Cardiac muscle cell (in vitro differentiated cells and primary cell): Measurements from ENCODE around the gene SF1. TPM values are rescaled to one million over a fixed set of nuclear protein-coding genes. Genes with fewer than 3 reads are reported as not detected.

Experiments
- DNase-seq, 2 donors: peaks; one replicate each; pipeline versions ENCODE4 v3.0.0 to v3.0.0-alpha.2; 2010 to 2017; ENCODE audit warnings: low read depth in 1 of 2, low spot score in 1 of 2
- H3K27ac ChIP-seq: fragments of 200-600 bp; sonication (generic); 2 replicates; pipeline ENCODE4 v1.5.1; 2016
- H3K27me3 ChIP-seq: fragments of 200-600 bp; sonication (generic); 2 replicates; pipeline ENCODE4 v1.6.0; 2016; ENCODE audit warnings: control low read depth
- H3K36me3 ChIP-seq: fragments of 200-600 bp; sonication (generic); 2 replicates; pipeline ENCODE4 v1.5.1; 2016; ENCODE audit warnings: control low read depth
- H3K4me1 ChIP-seq: fragments of 200-600 bp; sonication (generic); 2 replicates; pipeline ENCODE4 v1.8.1; 2017; ENCODE audit warnings: low read depth, mild to moderate bottlenecking, mixed run types
- H3K4me3 ChIP-seq: fragments of 200-600 bp; sonication (generic); 2 replicates; pipeline ENCODE4 v1.5.1; 2016; ENCODE audit warnings: mild to moderate bottlenecking
- H3K9me3 ChIP-seq: fragments of 200-600 bp; sonication (generic); 2 replicates; pipeline ENCODE4 v1.5.1; 2017; ENCODE audit warnings: low read depth, mild to moderate bottlenecking, control low read depth
- polyA plus RNA-seq: library from polyadenylated mRNA; unstranded; fragments of >200 nt; fragmentation: Nextera tagmentation; extraction: Ambion mirVana; gene quantifications from 2 replicates; pipeline ENCODE4 v1.2.1, GENCODE V29; 2016
- total RNA-seq: library from RNA; depleted of rRNA; stranded (reverse); fragments of >200 nt; gene quantifications from 2 replicates; pipeline ENCODE4 v1.2.3, GENCODE V29; 2016
- TF ChIP-seq, protein P1 (sequence below): IDR thresholded peaks from 2 replicates; pipeline ENCODE4 v1.5.1; 2012; ENCODE audit warnings: low read depth, mild to moderate bottlenecking, low read length

SF1 gene
- total and polyA plus RNA-seq, 2 experiments from 2014 or later = 143 to 360 TPM

DNA sequence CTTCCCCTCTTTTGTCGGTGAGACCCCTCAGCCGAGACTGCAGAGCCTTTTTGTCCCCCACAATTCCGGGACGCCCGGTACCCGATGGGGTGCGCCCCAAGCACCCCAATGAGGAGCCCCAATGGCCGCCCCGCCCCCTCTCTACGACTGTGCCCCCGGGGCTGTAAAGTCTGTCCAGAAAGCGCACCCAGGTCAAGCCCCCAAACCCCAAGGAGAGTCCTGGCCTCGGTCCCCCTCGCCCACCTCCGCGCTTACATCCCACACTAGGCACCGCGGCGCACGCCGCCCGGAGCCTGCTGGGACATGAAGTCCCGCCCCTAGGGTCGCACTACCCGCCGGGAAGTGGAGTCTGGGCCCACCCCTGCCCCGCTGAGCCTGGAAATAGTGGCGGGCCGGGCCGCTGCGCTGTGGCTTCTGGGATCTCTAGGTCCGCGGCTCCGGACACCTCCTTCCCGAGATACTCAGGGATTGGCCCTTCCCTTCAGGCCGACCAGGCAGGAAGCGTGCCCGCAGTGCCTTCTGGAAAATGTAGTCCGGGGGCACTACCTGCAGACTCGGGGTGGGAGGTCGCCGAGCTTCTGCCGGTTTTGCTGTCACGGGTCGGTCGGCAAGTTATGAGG lies 32.0 kb upstream of the SF1 start, which contains the start of gene MEN1:
Gene MEN1 (minus strand): TSS at position 281 of the 620 bp plus-strand sequence. CDS start 442 bp downstream, outside the sequence.
- DNase-seq = peak; percentile 98 to 99
- H3K9me3 ChIP-seq = no peaks in the 10 kb centered on the region
- TF ChIP-seq, protein P1, sequence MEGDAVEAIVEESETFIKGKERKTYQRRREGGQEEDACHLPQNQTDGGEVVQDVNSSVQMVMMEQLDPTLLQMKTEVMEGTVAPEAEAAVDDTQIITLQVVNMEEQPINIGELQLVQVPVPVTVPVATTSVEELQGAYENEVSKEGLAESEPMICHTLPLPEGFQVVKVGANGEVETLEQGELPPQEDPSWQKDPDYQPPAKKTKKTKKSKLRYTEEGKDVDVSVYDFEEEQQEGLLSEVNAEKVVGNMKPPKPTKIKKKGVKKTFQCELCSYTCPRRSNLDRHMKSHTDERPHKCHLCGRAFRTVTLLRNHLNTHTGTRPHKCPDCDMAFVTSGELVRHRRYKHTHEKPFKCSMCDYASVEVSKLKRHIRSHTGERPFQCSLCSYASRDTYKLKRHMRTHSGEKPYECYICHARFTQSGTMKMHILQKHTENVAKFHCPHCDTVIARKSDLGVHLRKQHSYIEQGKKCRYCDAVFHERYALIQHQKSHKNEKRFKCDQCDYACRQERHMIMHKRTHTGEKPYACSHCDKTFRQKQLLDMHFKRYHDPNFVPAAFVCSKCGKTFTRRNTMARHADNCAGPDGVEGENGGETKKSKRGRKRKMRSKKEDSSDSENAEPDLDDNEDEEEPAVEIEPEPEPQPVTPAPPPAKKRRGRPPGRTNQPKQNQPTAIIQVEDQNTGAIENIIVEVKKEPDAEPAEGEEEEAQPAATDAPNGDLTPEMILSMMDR = no peak
- peak within 1 kb of the TSS; percentile 26 for H3K27ac ChIP-seq
- H3K36me3 ChIP-seq = peaks cover 11% of the 10 kb centered on the region
- H3K27me3 ChIP-seq = no peaks in the 10 kb centered on the region
- H3K4me1 ChIP-seq = no peaks in the 10 kb centered on the region
- peak within 1 kb of the TSS; percentile 97 for H3K4me3 ChIP-seq

DNA sequence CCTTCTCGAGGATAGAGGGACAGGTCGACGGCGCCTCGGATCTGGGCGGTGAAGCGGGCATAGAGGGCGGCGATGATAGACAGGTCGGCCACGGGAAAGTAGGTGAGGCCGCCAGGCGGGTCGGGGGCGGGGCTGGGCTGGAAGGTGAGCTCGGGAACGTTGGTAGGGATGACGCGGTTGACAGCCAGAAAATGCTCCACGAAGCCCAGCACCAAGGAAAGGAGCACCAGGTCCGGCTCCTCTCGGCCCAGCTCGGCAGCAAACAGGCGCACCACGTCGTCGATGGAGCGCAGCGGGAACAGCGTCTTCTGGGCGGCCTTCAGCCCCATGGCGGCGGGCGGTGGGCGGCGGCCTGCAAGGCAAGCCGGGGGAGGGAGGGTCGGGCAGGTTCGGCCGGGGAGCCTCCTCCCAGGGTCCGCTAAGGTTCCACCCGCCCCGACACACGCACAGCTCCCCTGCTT lies 31.5 kb upstream of the SF1 start:
- Histone ChIP-seq H3K27ac (peak overlapping the region; percentile 26), H3K4me3 (peak overlapping the region; percentile 97), H3K9me3 (no peaks in the 10 kb centered on the region), H3K4me1 (no peaks in the 10 kb centered on the region), H3K36me3 (peaks cover 17% of the 10 kb centered on the region), H3K27me3 (no peaks in the 10 kb centered on the region)
- DNase-seq = peak; percentile 19 to 62
- TF ChIP-seq, protein P1 = no peak

DNA sequence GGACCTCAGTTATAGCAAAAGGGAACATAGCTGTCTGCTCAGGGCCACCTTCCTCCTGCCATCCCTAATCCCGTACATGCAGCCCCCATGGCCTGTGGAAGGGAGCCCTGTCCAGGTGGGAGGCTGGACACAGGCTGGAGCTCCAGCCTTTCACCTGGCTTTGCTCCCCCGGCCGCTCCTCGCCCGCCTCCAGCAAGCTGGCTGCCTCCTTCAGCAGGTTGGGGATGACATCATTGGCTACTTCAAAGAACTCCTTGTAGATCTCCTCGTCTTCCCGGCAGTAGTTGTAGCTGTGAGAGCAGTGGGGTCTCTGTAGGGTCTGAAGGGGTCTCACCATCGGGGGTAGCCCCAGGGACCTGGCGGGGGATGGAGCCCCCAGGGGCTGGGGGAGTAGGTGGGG lies 27.1 kb upstream of the SF1 start:
- no peak for DNase-seq

DNA sequence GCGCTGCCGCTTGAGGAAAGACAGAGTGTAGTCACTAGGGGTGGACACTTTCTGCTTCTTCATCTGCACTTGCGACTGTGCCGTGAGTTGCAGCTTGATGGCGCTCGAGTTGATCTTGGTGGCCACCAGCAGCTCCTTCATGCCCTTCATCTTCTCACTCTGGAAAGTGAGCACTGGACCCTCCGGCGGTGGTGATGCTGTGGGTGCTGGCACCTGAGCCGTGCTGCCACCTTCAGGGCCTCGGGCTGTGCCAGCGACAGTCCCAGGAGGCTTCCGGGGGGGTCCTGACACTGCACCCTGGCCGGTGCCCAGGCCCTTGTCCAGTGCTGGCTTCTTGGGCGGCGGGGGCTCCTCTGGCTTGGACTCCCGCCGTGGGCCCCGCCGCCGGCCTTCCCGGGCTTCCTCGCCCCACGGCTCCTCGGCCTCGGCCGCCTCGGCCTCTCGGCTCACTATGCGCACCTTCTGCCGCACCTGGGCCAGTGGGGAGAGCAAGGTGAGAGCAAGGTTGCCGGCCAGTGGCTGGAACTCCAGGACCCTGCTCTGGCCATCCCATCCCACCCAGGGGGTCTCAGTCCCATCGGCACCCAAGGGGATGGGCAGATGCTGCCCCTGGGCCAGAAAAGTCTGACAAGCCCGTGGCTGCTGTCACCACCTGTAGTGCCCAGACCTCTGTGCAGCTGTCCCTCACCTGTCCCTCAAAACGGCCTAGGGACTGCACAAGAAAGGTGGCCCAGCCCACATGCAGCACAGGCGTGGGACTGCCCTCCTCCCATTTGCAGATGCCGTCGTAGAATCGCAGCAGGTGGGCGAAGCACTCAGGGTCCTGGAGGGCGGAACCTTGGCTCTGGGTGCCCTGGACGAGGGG lies 26.2 kb upstream of the SF1 start:
- H3K27ac ChIP-seq = no peak overlapping the region
- no peaks in the 10 kb centered on the region for H3K27me3 ChIP-seq
- peaks cover 21% of the 10 kb centered on the region for H3K36me3 ChIP-seq
- no peak for DNase-seq
- H3K4me1 ChIP-seq = peaks cover 6% of the 10 kb centered on the region
- no peak overlapping the region for H3K4me3 ChIP-seq
- TF ChIP-seq, protein P1 = no peak
- H3K9me3 ChIP-seq = no peaks in the 10 kb centered on the region

More for the DNA sequence above, 27.1 kb upstream of the SF1 start:
- Histone ChIP-seq H3K27me3 (no peaks in the 10 kb centered on the region), H3K4me1 (peaks cover 6% of the 10 kb centered on the region), H3K27ac (no peak overlapping the region), H3K4me3 (no peak overlapping the region), H3K9me3 (no peaks in the 10 kb centered on the region), H3K36me3 (peaks cover 21% of the 10 kb centered on the region)
- TF ChIP-seq, protein P1 = no peak

DNA sequence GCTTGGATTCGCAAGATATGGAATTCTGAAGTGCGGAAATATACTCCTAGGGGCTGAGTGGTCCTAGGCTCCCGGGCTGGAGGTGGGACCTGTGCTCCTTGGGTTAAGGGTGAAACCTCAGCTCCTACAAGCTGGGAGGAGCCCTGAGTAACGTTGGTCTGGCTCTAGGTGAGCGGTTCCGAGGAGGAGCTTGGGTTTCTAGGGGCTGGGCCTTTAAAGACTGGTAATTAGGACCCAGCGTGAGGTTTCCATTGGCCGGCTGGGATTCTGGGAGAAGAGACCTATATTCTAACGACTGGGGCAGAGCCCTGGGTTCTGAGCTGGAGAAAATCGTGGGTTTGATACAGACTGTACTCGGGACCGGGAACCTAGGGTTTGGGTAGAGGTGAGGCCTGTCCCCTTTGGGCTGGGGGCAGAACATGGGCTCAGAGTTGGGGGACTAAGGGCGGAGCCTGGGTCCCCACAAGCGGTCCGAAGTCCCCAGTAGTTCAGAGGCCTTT lies 25.6 kb upstream of the SF1 start:
- peaks cover 6% of the 10 kb centered on the region for H3K4me1 ChIP-seq
- peak overlapping the region; percentile 70 for H3K4me3 ChIP-seq
- H3K9me3 ChIP-seq = no peaks in the 10 kb centered on the region
- no peaks in the 10 kb centered on the region for H3K27me3 ChIP-seq
- peaks cover 21% of the 10 kb centered on the region for H3K36me3 ChIP-seq
- no peak for DNase-seq
- TF ChIP-seq, protein P1 = no peak
- H3K27ac ChIP-seq = no peak overlapping the region
